PC-3 (cell line): ENCODE results near the gene VWC2.

Source experiments
- EZH2 ChIP-seq: fragments of 300-600 bp; sonication (generic); IDR thresholded peaks from one replicate; pipeline ENCODE4 v1.6.1; 2017; ENCODE audit warnings: antibody characterized with exemption, mild to moderate bottlenecking, low read length; ENCODE audit not compliant: unreplicated experiment
- EZH2phosphoT487 ChIP-seq: fragments of 300-600 bp; sonication (generic); IDR thresholded peaks from 2 replicates; pipeline ENCODE4 v1.6.1; 2018; ENCODE audit warnings: mild to moderate bottlenecking, antibody characterized with exemption, low read length, borderline replicate concordance
- TF ChIP-seq, protein P1 (sequence below): fragments of 300-600 bp; sonication (generic); conservative IDR thresholded peaks from 2 replicates; pipeline ENCODE4 v1.5.1; 2017; ENCODE audit warnings: antibody characterized with exemption, low read depth, mild to moderate bottlenecking, low read length

DNA sequence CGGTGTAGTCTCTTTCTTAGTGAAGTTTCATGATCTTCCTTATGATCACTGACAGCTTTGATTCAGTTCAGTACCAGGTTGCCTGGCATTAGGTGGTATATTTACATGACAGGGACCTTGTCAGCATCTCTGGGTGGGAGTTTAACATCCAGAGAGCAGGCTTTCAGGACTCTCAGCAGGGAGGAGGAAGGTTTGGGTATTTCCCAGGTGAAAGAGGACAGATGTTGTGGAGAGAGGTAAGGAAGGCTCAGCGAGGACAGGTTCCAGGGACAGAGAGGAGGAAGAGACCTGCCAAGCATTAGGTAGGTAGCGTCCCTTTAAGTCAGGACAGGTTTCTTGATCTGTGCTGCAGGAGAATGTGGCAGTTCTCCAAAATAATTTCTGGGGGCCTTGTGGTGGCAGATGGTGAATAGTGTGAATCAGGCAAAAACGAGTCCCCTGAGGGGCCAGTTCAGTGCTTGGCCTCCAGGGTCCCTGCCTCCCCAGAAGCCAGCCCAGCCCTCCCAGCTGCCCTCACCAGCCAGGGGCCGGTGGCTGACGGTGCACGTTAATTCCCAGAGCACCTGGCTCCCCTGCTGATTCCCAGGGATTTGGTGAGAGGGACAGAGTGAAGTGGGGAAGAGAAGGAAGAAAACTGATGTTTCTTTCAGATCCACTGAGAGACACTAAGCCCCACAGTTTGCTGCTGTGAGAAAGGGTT is 82.0 kb downstream of the VWC2 start:
- TF ChIP-seq, protein P1, sequence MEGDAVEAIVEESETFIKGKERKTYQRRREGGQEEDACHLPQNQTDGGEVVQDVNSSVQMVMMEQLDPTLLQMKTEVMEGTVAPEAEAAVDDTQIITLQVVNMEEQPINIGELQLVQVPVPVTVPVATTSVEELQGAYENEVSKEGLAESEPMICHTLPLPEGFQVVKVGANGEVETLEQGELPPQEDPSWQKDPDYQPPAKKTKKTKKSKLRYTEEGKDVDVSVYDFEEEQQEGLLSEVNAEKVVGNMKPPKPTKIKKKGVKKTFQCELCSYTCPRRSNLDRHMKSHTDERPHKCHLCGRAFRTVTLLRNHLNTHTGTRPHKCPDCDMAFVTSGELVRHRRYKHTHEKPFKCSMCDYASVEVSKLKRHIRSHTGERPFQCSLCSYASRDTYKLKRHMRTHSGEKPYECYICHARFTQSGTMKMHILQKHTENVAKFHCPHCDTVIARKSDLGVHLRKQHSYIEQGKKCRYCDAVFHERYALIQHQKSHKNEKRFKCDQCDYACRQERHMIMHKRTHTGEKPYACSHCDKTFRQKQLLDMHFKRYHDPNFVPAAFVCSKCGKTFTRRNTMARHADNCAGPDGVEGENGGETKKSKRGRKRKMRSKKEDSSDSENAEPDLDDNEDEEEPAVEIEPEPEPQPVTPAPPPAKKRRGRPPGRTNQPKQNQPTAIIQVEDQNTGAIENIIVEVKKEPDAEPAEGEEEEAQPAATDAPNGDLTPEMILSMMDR: no peak
- TF ChIP-seq EZH2: no peak
- TF ChIP-seq EZH2phosphoT487: no peak
